RCC 7860 (cell line): Measurements from ENCODE around the gene LANCL1.
A peak's percentile ranks its signal among the peaks of the same experiment; 100 is the strongest.

Experiments used
- DNase-seq: peaks from one replicate; pipeline ENCODE4 v3.0.0-alpha.2; 2015; ENCODE audit warnings: low spot score
- FAIRE-seq: peaks from 2 replicates; lab custom pipeline; 2012; peaks lifted over from hg19 to GRCh38; lab: Jason Lieb, UNC

The LANCL1 gene, protein sequence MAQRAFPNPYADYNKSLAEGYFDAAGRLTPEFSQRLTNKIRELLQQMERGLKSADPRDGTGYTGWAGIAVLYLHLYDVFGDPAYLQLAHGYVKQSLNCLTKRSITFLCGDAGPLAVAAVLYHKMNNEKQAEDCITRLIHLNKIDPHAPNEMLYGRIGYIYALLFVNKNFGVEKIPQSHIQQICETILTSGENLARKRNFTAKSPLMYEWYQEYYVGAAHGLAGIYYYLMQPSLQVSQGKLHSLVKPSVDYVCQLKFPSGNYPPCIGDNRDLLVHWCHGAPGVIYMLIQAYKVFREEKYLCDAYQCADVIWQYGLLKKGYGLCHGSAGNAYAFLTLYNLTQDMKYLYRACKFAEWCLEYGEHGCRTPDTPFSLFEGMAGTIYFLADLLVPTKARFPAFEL

GRCh38 chr2:210476194-210477128, at the start of gene LANCL1:
TSS of gene LANCL1 (minus strand) at chr2:210476759. CDS start at chr2:210476396, 363 bp downstream.
- peak; percentile 82 for DNase-seq
- FAIRE-seq, result peak; percentile 86

DNA sequence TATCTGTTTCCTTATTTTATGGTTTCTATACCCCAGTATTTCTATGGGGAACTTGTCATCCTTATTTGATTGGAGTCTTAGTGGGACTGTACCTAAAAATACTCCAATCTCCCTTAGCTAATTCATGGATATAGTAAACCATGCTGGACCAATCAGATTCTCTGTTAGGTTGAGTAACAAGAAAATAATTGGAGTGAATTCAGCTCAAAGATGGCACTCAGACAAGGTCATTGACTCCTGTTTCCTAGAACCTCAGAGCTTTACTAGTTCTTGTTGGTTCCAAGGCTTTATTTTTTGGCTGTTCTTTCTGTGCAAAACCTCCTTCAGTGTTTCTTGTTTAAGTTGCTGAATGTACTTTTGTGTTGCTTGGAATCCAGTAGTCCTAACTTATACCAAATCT, 48.0 kb upstream of the LANCL1 start:
- DNase-seq (no peak), FAIRE-seq (no peak)

GRCh38 chr2:210523650-210524289, 47.2 kb upstream of the LANCL1 start:
- FAIRE-seq (no peak), DNase-seq (no peak)

DNA sequence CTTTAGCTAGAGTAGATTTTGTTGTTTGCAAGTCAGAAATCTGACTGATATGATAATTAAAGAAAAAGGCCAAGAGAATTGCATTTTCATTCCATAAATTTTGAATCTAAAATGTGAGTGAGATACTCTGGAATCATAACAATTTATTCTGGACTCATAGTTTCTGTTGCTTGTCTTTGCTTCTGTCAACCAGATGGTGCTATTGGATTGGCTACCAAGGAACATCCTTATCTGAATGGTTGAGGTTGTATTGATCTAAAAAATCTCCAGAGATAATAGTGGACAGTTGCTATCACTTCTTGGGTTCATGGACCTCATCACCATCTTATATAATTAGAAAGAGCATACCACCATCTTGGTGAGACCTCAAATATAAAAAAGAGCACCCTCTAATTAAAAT, 45.8 kb upstream of the LANCL1 start:
- FAIRE-seq (no peak), DNase-seq (no peak)

DNA sequence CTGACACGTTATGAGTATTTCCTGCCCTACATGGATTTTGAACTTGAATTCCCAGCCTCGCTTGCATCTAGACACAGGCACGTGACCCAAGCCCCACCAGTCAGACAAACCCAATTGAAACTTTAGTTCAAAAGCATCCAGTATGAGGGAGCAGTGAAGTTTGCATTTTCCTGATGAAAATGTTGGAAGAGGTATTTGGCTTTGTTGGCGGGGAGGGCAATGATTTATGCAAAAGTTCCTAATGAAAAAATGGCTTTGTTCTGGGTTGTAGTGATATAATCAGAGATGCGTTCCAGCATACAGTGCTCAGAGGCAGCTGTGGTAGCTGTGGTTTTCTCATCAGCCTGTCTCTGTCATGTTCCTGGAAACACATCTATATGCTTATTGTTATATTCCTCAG, 43.0 kb upstream of the LANCL1 start:
- no peak for FAIRE-seq
- no peak for DNase-seq

GRCh38 chr2:210517264-210517663, 40.7 kb upstream of the LANCL1 start:
- no peak for FAIRE-seq

GRCh38 chr2:210515911-210516310, 39.4 kb upstream of the LANCL1 start:
- no peak for DNase-seq
- FAIRE-seq, result no peak

More at GRCh38 chr2:210517264-210517663, 40.7 kb upstream of the LANCL1 start:
- no peak for DNase-seq

GRCh38 chr2:210503725-210504191, 27.2 kb upstream of the LANCL1 start:
- no peak for FAIRE-seq

GRCh38 chr2:210503001-210503623, 26.6 kb upstream of the LANCL1 start:
- peak; percentile 44 for DNase-seq
- FAIRE-seq, result no peak

More at GRCh38 chr2:210503725-210504191, 27.2 kb upstream of the LANCL1 start:
- DNase-seq, result no peak

DNA sequence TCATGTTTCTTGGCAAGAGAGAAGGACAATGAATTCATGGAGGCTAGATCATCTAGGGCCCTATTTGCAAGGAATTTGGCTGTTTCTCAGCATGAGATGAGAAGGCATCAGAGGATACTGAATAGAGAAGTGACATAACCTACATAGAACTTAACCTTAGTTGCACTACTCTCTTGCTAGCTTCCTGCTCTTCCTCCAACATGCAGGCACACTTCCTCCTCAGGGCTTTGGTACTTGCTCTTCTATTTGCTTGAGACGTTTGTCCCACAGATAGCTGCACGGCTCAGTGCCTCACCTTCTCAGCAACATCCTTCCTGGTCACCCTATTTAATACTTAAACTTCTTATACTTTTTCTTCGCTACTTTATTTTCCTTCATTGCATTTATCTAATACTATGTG, 20.0 kb upstream of the LANCL1 start:
- no peak for FAIRE-seq
- no peak for DNase-seq

- no peak for DNase-seq
- FAIRE-seq, result no peak
These were observed 17.0 kb upstream of the LANCL1 start for GRCh38 chr2:210493528-210493927.

- FAIRE-seq, result no peak
- DNase-seq, result no peak
These were observed 5.1 kb upstream of the LANCL1 start for GRCh38 chr2:210481601-210482175.

DNA sequence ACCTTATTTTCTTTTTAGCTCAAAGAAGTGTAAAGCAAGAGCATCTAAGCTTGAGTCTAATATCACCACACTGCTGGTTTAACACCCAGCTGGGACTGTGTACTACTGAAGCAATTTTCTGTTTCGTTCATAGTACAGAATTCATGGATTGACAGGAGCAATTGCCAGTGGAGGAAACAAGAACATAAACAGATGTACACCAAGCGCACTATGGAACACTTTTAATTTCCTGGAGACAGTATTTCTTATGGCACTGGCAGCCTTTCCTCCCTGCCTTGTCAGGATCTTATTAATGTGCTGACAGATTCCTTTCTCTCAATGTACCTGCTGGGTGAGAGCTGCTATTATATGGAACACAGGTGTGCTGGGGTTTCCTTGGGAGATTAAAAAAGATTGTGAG, 4.2 kb upstream of the LANCL1 start:
- FAIRE-seq, result no peak

GRCh38 chr2:210480079-210480478, 3.5 kb upstream of the LANCL1 start:
- FAIRE-seq (no peak), DNase-seq (no peak)

More for the DNA sequence above, 4.2 kb upstream of the LANCL1 start:
- DNase-seq, result no peak

GRCh38 chr2:210478661-210479060, 2.1 kb upstream of the LANCL1 start:
- FAIRE-seq (no peak), DNase-seq (no peak)

GRCh38 chr2:210477496-210477895, 937 bp upstream of the LANCL1 start:
- DNase-seq (peak; percentile 41), FAIRE-seq (peak; percentile 57)

GRCh38 chr2:210475706-210476105, 853 bp downstream of the LANCL1 start:
- DNase-seq, result no peak
- FAIRE-seq, result no peak

DNA sequence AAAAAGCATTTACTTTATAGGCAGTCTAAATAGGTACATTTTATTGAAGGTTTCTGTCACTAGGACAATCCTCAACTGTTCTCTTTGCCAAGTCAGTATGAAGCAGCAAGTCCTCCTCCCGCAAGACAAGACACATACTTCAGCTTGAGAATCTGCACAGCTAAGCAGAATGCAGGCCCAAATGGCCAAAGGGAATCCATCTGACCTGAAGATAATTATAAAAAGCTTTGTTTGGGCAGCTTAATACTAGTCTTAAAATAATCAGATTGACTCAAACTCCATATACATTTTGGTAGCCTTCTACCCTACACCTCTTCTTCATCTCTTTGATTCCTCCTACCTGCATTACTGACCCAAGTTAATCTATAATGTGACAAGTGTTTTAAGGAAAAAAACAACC, 1.8 kb downstream of the LANCL1 start:
- DNase-seq (no peak), FAIRE-seq (no peak)

DNA sequence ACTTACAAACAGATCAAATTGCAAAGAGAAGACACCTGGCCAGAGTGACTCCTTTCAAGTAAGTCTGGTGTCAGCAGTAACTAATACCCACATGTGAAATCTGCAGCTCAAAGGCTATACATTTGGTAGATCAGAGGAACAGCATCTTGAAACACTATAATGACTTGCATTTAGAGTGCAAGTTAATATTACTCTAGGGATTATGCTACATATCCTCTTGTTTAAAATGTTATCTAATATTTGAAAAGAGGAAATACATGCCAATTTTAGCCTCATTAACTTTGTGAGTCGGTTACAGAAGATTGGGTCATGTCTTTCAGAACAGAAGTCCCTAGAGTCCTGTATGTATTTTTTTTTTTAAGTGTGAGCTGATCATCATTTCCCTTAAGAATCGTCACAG, 15.2 kb downstream of the LANCL1 start:
- DNase-seq (no peak), FAIRE-seq (no peak)
